ENCODE measurements around the gene RTN4RL1.

The RTN4RL1 gene

DNA sequence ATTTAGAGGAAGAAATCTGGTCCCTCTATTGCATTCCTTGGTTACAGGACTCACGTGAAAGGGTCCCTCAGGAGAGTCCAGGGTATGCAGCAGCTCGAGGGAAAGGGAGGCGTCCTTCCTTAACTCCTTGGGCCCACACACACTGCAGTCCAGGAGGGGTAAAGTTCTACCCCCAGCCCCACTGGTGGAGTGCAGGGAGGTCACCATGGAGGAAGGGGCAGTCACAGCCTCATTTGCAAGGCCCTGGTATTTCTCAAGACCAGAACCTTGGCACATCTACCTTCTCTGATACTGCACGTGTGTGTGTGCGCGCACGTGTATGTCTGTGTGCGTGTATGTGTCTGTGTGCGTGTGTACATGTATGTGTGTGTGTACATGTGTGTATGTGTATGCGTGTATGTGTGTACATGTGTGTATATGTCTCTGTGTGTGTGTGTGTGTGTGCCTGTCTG lies 40.8 kb upstream of the RTN4RL1 start:
- Histone ChIP-seq H3K9me3 (ENCODE audit: insufficient read depth, low read length) (no peaks in the 10 kb centered on the region), H3K79me2 (ENCODE audit: insufficient read depth, low read length) (no peaks in the 10 kb centered on the region), H3K36me3 (ENCODE audit: low read length) (no peaks in the 10 kb centered on the region), H2AFZ (ENCODE audit: low read depth, low read length, severe bottlenecking) (no peak overlapping the region), H4K20me1 (ENCODE audit: low read depth, low read length) (no peaks in the 10 kb centered on the region), H3K27me3 (ENCODE audit: low read length) (no peaks in the 10 kb centered on the region), H3K9ac (ENCODE audit: low read length) (no peak overlapping the region), H3F3A (ENCODE audit: insufficient read depth) (no peaks in the 10 kb centered on the region), H3K9me2 (replicated peaks; ENCODE audit: insufficient read depth, low read length) (no peaks in the 10 kb centered on the region), H3K4me3 (ENCODE audit: insufficient read depth, low read length, poor library complexity, severe bottlenecking) (no peak overlapping the region), H3K27ac (ENCODE audit: low read depth, low read length) (no peak overlapping the region), H3K4me2 (ENCODE audit: low read depth, low read length, poor library complexity, severe bottlenecking) (no peak overlapping the region)
- TF ChIP-seq, protein P1, sequence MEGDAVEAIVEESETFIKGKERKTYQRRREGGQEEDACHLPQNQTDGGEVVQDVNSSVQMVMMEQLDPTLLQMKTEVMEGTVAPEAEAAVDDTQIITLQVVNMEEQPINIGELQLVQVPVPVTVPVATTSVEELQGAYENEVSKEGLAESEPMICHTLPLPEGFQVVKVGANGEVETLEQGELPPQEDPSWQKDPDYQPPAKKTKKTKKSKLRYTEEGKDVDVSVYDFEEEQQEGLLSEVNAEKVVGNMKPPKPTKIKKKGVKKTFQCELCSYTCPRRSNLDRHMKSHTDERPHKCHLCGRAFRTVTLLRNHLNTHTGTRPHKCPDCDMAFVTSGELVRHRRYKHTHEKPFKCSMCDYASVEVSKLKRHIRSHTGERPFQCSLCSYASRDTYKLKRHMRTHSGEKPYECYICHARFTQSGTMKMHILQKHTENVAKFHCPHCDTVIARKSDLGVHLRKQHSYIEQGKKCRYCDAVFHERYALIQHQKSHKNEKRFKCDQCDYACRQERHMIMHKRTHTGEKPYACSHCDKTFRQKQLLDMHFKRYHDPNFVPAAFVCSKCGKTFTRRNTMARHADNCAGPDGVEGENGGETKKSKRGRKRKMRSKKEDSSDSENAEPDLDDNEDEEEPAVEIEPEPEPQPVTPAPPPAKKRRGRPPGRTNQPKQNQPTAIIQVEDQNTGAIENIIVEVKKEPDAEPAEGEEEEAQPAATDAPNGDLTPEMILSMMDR (IDR thresholded peaks at IDR 0.05; ENCODE audit: insufficient read depth, low read length, poor library complexity, severe bottlenecking) = no peak
- TF ChIP-seq EZH2phosphoT487 (conservative IDR thresholded peaks at IDR 0.05; ENCODE audit: low read length) = no peak

DNA sequence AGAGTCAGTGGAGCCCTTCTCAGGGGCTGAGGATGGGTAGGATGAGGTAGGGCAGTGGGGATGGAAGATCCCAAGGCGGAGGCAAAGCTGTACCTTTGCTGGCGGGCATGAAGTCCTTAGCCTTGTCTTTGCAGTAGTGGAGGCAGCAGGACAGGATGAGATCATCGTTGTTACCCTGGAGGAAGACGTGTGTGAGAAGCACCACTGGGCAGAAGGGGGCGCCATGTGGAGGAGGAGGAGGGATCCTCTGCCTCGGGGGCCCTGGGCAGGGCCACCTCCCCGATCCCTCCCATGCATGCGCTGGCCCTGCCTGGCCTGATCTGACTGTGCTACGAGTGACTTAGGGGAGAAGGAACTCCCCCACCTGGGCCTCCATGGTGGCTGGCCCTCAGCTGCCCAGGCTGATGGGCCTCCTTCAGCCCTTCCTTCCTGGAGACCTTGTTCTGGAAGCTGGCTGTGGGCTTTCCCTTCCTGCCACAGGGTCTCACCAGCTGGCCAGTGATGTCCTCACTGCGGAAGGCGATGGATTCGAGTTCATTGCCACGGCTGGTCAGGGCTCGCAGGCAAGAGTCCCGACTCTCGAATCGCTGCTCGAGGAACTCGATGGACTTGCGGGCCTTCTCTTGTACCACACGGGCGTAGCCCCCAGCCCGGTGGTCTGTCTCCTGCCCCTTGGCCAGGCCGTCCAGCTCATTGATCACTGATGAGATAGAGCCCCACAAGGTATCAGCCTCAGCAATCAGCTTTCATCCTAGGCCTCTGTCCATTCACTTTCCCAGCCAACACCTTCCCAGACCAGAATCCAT lies 40.0 kb upstream of the RTN4RL1 start:
- Histone ChIP-seq H3K36me3 (ENCODE audit: low read length) (no peaks in the 10 kb centered on the region), H3K9me2 (replicated peaks; ENCODE audit: insufficient read depth, low read length) (no peaks in the 10 kb centered on the region), H2AFZ (ENCODE audit: low read depth, low read length, severe bottlenecking) (no peak overlapping the region), H3F3A (ENCODE audit: insufficient read depth) (no peaks in the 10 kb centered on the region), H3K9me3 (ENCODE audit: insufficient read depth, low read length) (no peaks in the 10 kb centered on the region), H3K27me3 (ENCODE audit: low read length) (no peaks in the 10 kb centered on the region), H3K27ac (ENCODE audit: low read depth, low read length) (no peak overlapping the region), H3K4me3 (ENCODE audit: insufficient read depth, low read length, poor library complexity, severe bottlenecking) (no peak overlapping the region), H3K79me2 (ENCODE audit: insufficient read depth, low read length) (no peaks in the 10 kb centered on the region), H3K4me2 (ENCODE audit: low read depth, low read length, poor library complexity, severe bottlenecking) (no peak overlapping the region), H3K9ac (ENCODE audit: low read length) (no peak overlapping the region), H4K20me1 (ENCODE audit: low read depth, low read length) (no peaks in the 10 kb centered on the region)
- TF ChIP-seq EZH2phosphoT487 (conservative IDR thresholded peaks at IDR 0.05; ENCODE audit: low read length) = no peak
- TF ChIP-seq, protein P1 (IDR thresholded peaks at IDR 0.05; ENCODE audit: insufficient read depth, low read length, poor library complexity, severe bottlenecking) = peak; percentile 23

DNA sequence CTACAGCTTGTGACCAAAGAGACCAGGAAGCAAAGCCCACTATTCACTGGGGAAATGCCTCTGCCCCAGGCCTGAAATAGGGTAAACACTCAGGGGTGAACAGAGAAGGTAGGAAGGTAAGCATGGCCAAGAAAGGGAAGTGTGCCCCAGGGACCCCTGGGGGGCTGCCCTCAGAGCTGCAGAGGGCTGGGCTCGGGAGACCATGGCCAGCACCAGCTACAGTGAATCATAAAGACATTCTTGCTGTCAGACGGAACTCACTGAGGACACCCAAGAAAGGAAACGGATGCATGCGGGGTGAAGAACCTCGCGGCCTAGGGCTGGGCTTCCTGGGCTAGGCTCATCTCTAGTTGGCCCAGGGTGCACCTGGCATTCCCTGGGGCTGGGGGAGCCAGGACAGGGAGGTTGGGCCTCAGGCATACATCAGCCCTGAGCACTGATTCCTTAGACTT lies 39.4 kb upstream of the RTN4RL1 start:
- H2AFZ ChIP-seq (ENCODE audit: low read depth, low read length, severe bottlenecking) = no peak overlapping the region
- no peak overlapping the region for H3K4me3 ChIP-seq (ENCODE audit: insufficient read depth, low read length, poor library complexity, severe bottlenecking)
- no peak overlapping the region for H3K9ac ChIP-seq (ENCODE audit: low read length)
- no peaks in the 10 kb centered on the region for H3K9me3 ChIP-seq (ENCODE audit: insufficient read depth, low read length)
- H3K27ac ChIP-seq (ENCODE audit: low read depth, low read length) = no peak overlapping the region
- H3F3A ChIP-seq (ENCODE audit: insufficient read depth) = no peaks in the 10 kb centered on the region
- TF ChIP-seq, protein P1 (IDR thresholded peaks at IDR 0.05; ENCODE audit: insufficient read depth, low read length, poor library complexity, severe bottlenecking) = no peak
- TF ChIP-seq EZH2phosphoT487 (conservative IDR thresholded peaks at IDR 0.05; ENCODE audit: low read length) = no peak
- H3K27me3 ChIP-seq (ENCODE audit: low read length) = no peaks in the 10 kb centered on the region
- H3K4me2 ChIP-seq (ENCODE audit: low read depth, low read length, poor library complexity, severe bottlenecking) = no peak overlapping the region
- no peaks in the 10 kb centered on the region for H3K36me3 ChIP-seq (ENCODE audit: low read length)
- no peaks in the 10 kb centered on the region for H4K20me1 ChIP-seq (ENCODE audit: low read depth, low read length)
- no peaks in the 10 kb centered on the region for H3K79me2 ChIP-seq (ENCODE audit: insufficient read depth, low read length)
- H3K9me2 ChIP-seq (replicated peaks; ENCODE audit: insufficient read depth, low read length) = no peaks in the 10 kb centered on the region

Data from SU-DHL-6 (cell line).